MG63 (cell line): Measurements from ENCODE around the gene KIF3B. TPM values are rescaled to one million over a fixed set of nuclear protein-coding genes. Genes with fewer than 3 reads are reported as not detected.
"Not testable (repeated sequence)": the region's sequence is repeated elsewhere in the genome, so short reads cannot be mapped to it uniquely, and the experiment has no call there.

Experiments used
- DNase-seq: peaks from one replicate; pipeline ENCODE4 v3.0.0-alpha.2; 2020
- H3K27me3 ChIP-seq: fragments of 250-450 bp; sonication (Bioruptor Pico); 2 replicates; pipeline ENCODE4 v1.5.1; 2020; ENCODE audit warnings: mild to moderate bottlenecking, moderate library complexity
- H3K36me3 ChIP-seq: fragments of 250-450 bp; sonication (Bioruptor Pico); 2 replicates; pipeline ENCODE4 v1.5.1; 2020; ENCODE audit warnings: mild to moderate bottlenecking, moderate library complexity
- H3K4me3 ChIP-seq: fragments of 250-450 bp; sonication (Bioruptor Pico); 2 replicates; pipeline ENCODE4 v1.5.1; 2020; ENCODE audit warnings: mild to moderate bottlenecking, moderate library complexity
- H3K9me3 ChIP-seq: fragments of 250-450 bp; sonication (Bioruptor Pico); 2 replicates; pipeline ENCODE4 v1.5.1; 2020; ENCODE audit warnings: mild to moderate bottlenecking, moderate library complexity
- total RNA-seq: library from RNA; depleted of rRNA; stranded (reverse); fragments of >200 nt; shearing (Covaris generic); gene quantifications from 2 replicates; pipeline ENCODE4 v1.2.3, GENCODE V29; 2014; ENCODE audit warnings: low replicate concordance

The KIF3B gene
- total RNA-seq, 1 experiment from 2014 or later, result 7.0 TPM

GRCh38 chr20:32355907-32356621, 78.6 kb downstream of the KIF3B start:
- peaks cover 14% of the 10 kb centered on the region for H3K36me3 ChIP-seq
- H3K27me3 ChIP-seq, H3K4me3 ChIP-seq, H3K9me3 ChIP-seq: not testable (repeated sequence)
- peak; percentile 81 for DNase-seq

- Histone ChIP-seq H3K4me3 (peak overlapping the region; percentile 78), H3K27me3 (no peaks in the 10 kb centered on the region), H3K9me3 (no peaks in the 10 kb centered on the region), H3K36me3 (peaks cover 15% of the 10 kb centered on the region)
- DNase-seq, result no peak
These were observed 79.3 kb downstream of the KIF3B start for GRCh38 chr20:32356622-32357374.

GRCh38 chr20:32357375-32357868, 80.0 kb downstream of the KIF3B start:
- Histone ChIP-seq H3K27me3 (no peaks in the 10 kb centered on the region), H3K36me3 (peaks cover 18% of the 10 kb centered on the region), H3K9me3 (no peaks in the 10 kb centered on the region), H3K4me3 (peak overlapping the region; percentile 78)
- peak; percentile 60 for DNase-seq

GRCh38 chr20:32357869-32358631, 80.6 kb downstream of the KIF3B start, which contains the start of gene ASXL1:
Gene ASXL1, plus strand, starts transcription at chr20:32358331. Its CDS starts 445 bp downstream, at chr20:32358776.
- Histone ChIP-seq H3K36me3 (peaks cover 18% of the 10 kb centered on the region), H3K9me3 (no peaks in the 10 kb centered on the region), H3K27me3 (no peaks in the 10 kb centered on the region), H3K4me3 (peak within 1 kb of the TSS; percentile 78)
- DNase-seq, result peak; percentile 98

- Histone ChIP-seq H3K27me3 (no peaks in the 10 kb centered on the region), H3K4me3 (peak overlapping the region; percentile 78), H3K36me3 (peaks cover 18% of the 10 kb centered on the region), H3K9me3 (no peaks in the 10 kb centered on the region)
- DNase-seq, result no peak
These were observed 81.1 kb downstream of the KIF3B start for GRCh38 chr20:32358632-32358882.

GRCh38 chr20:32358883-32359632, 81.6 kb downstream of the KIF3B start:
- Histone ChIP-seq H3K9me3 (no peaks in the 10 kb centered on the region), H3K27me3 (no peaks in the 10 kb centered on the region), H3K4me3 (peak overlapping the region; percentile 78), H3K36me3 (peaks cover 18% of the 10 kb centered on the region)
- DNase-seq, result peak; percentile 77

GRCh38 chr20:32359633-32360332, 82.3 kb downstream of the KIF3B start:
- DNase-seq, result no peak
- H3K4me3 ChIP-seq, result peak overlapping the region; percentile 78
- peaks cover 18% of the 10 kb centered on the region for H3K36me3 ChIP-seq
- no peaks in the 10 kb centered on the region for H3K9me3 ChIP-seq
- no peaks in the 10 kb centered on the region for H3K27me3 ChIP-seq

GRCh38 chr20:32360333-32360634, 82.8 kb downstream of the KIF3B start:
- H3K4me3 ChIP-seq, result peak overlapping the region; percentile 78
- H3K27me3 ChIP-seq, result no peaks in the 10 kb centered on the region
- peaks cover 18% of the 10 kb centered on the region for H3K36me3 ChIP-seq
- no peak for DNase-seq
- H3K9me3 ChIP-seq, result no peaks in the 10 kb centered on the region

GRCh38 chr20:32362901-32363364, 85.5 kb downstream of the KIF3B start:
- no peak overlapping the region for H3K4me3 ChIP-seq
- H3K36me3 ChIP-seq, result peaks cover 32% of the 10 kb centered on the region
- no peaks in the 10 kb centered on the region for H3K27me3 ChIP-seq
- no peak for DNase-seq
- H3K9me3 ChIP-seq, result no peaks in the 10 kb centered on the region

- Histone ChIP-seq H3K9me3 (no peaks in the 10 kb centered on the region), H3K27me3 (no peaks in the 10 kb centered on the region), H3K4me3 (no peak overlapping the region), H3K36me3 (peaks cover 37% of the 10 kb centered on the region)
- no peak for DNase-seq
These were observed 86.0 kb downstream of the KIF3B start for GRCh38 chr20:32363492-32363891.

- DNase-seq, result no peak
- Histone ChIP-seq H3K9me3 (no peaks in the 10 kb centered on the region), H3K27me3 (no peaks in the 10 kb centered on the region), H3K36me3 (peaks cover 39% of the 10 kb centered on the region), H3K4me3 (no peak overlapping the region)
These were observed 87.2 kb downstream of the KIF3B start for GRCh38 chr20:32364554-32365208.

GRCh38 chr20:32365564-32365963, 88.1 kb downstream of the KIF3B start:
- Histone ChIP-seq H3K27me3 (no peaks in the 10 kb centered on the region), H3K4me3 (no peak overlapping the region), H3K36me3 (peaks cover 45% of the 10 kb centered on the region), H3K9me3 (no peaks in the 10 kb centered on the region)
- no peak for DNase-seq

- DNase-seq, result no peak
- H3K36me3 ChIP-seq, result peaks cover 39% of the 10 kb centered on the region
- H3K9me3 ChIP-seq, result no peaks in the 10 kb centered on the region
- no peaks in the 10 kb centered on the region for H3K27me3 ChIP-seq
- no peak overlapping the region for H3K4me3 ChIP-seq
These were observed 88.9 kb downstream of the KIF3B start for GRCh38 chr20:32366380-32366779.

GRCh38 chr20:32368323-32368722, 90.9 kb downstream of the KIF3B start:
- Histone ChIP-seq H3K36me3 (peaks cover 53% of the 10 kb centered on the region), H3K9me3 (no peaks in the 10 kb centered on the region), H3K4me3 (no peak overlapping the region), H3K27me3 (no peaks in the 10 kb centered on the region)
- no peak for DNase-seq

GRCh38 chr20:32368925-32369324, 91.5 kb downstream of the KIF3B start:
- Histone ChIP-seq H3K4me3 (no peak overlapping the region), H3K36me3 (peaks cover 58% of the 10 kb centered on the region), H3K27me3 (no peaks in the 10 kb centered on the region), H3K9me3 (no peaks in the 10 kb centered on the region)
- DNase-seq, result no peak

- Histone ChIP-seq H3K36me3 (peaks cover 70% of the 10 kb centered on the region), H3K27me3 (no peaks in the 10 kb centered on the region), H3K9me3 (no peaks in the 10 kb centered on the region), H3K4me3 (no peak overlapping the region)
- DNase-seq, result no peak
These were observed 93.4 kb downstream of the KIF3B start for GRCh38 chr20:32370897-32371296.
